ENCODE measurements around the gene AXIN1.
A peak's percentile ranks its signal among the peaks of the same experiment; 100 is the strongest.
"Not testable (repeated sequence)": the region's sequence is repeated elsewhere in the genome, so short reads cannot be mapped to it uniquely, and the experiment has no call there.

The AXIN1 gene, protein sequence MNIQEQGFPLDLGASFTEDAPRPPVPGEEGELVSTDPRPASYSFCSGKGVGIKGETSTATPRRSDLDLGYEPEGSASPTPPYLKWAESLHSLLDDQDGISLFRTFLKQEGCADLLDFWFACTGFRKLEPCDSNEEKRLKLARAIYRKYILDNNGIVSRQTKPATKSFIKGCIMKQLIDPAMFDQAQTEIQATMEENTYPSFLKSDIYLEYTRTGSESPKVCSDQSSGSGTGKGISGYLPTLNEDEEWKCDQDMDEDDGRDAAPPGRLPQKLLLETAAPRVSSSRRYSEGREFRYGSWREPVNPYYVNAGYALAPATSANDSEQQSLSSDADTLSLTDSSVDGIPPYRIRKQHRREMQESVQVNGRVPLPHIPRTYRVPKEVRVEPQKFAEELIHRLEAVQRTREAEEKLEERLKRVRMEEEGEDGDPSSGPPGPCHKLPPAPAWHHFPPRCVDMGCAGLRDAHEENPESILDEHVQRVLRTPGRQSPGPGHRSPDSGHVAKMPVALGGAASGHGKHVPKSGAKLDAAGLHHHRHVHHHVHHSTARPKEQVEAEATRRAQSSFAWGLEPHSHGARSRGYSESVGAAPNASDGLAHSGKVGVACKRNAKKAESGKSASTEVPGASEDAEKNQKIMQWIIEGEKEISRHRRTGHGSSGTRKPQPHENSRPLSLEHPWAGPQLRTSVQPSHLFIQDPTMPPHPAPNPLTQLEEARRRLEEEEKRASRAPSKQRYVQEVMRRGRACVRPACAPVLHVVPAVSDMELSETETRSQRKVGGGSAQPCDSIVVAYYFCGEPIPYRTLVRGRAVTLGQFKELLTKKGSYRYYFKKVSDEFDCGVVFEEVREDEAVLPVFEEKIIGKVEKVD

DNA sequence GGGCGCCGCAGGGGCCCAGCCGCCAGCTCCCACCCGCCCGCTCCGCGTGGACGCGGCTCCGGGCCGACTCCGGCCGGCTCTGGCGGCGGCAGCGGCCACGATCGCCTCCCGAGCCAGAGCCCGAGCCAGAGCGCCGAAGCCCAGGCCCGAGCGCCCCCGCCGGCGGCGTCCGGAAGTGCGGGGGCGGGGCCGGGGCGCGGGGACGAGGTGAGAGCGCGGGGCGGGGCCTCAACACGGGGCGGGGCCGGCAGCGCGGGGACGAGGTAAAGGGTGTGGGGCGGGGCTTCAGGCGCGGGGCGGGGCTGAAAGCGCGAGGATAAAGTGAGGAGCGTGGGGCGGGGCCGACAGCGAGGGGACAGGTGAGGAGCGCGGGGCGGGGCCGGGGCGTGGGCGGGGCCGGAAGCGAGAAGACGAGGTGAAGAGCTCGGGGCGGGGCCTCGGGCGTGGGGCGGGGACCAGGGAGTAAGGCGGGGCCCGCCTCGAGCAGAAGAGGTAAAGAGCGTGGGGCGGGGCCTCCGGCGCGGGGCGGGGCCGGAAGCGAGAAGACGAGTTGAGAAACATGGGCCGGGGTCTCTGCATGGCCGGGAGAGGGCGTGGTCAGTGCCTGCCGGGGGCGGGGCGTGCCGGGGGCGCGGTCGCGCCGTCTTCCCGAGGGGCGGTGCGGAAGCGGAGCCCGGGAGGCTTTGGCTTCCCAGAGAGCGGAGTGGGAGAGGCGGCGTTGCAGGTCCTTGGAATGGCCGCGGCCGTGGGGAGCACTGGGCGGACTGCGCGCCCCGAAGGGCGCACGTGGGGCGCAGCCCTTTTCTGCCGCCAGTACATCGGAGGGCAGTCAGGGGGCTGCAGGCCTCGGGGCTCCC, at the start of gene AXIN1:
AXIN1 (minus strand) TSS at position 177 of the 857 bp plus-strand sequence. CDS start 5,698 bp downstream, outside the sequence.
- DNase-seq (ENCODE audit: low spot score), result peak; percentile 95
- FAIRE-seq, result no peak

DNA sequence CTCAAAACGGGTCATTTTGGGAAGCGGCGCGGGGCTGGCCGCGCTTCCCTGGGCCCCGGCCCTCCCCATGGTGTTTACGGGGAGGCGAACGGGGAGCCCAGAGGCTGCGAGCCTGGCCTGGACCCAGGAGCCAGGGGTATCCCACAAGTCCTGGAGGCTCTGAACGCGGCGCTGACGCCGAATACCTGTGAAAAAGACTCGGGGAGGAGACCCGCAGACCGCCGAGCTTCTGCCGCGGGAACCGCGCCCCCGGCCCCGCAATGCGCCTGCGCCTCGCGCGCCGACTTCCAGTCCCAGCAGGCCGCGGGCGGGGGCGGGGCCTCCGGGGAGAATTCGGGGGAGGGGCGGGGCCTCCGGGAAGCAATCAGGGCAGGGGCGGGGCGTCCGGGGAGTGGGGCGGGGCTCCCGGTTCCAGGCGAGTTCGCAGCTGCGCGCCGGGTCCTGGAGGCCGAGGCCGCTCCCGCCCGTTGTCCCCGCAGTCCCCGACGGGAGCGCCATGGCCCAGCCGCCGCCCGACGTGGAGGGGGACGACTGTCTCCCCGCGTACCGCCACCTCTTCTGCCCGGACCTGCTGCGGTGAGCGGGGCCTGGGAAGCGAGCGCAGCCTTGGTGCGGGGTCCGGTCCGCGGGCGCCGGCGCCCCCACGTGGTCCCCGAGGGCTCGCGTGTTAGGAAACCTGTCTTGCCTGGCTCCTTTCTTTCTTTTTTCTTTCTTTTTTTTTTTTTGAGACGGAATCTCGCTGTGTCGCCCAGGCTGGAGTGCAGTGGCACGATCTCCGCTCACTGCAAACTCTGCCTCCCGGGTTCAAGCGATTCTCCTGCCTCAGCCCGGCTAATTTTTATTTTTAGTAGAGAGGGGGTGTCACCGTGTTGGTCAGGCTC, 49.2 kb upstream of the AXIN1 start, which contains the start of gene DECR2:
DECR2 (plus strand) TSS at position 418 of the 881 bp plus-strand sequence; CDS start at position 497, 79 bp downstream.
- FAIRE-seq (no peak), DNase-seq (ENCODE audit: low spot score) (peak; percentile 95)

DNA sequence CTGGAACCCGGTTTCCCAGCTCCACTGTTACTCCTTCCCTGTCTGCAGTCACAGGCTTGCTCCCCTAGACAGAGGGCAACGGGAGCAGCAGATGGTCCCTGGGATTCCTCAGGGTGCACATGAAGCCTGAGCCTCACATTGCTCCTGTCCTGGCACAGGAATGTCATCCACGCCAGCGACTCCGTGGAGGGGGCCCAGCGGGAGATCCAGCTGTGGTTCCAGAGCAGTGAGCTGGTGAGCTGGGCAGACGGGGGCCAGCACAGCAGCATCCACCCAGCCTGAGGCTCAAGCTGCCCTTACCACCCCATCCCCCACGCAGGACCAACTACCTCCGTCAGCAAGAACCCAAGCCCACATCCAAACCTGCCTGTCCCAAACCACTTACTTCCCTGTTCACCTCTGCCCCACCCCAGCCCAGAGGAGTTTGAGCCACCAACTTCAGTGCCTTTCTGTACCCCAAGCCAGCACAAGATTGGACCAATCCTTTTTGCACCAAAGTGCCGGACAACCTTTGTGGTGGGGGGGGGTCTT, 47.6 kb upstream of the AXIN1 start:
- FAIRE-seq (no peak), DNase-seq (ENCODE audit: low spot score) (no peak)

DNA sequence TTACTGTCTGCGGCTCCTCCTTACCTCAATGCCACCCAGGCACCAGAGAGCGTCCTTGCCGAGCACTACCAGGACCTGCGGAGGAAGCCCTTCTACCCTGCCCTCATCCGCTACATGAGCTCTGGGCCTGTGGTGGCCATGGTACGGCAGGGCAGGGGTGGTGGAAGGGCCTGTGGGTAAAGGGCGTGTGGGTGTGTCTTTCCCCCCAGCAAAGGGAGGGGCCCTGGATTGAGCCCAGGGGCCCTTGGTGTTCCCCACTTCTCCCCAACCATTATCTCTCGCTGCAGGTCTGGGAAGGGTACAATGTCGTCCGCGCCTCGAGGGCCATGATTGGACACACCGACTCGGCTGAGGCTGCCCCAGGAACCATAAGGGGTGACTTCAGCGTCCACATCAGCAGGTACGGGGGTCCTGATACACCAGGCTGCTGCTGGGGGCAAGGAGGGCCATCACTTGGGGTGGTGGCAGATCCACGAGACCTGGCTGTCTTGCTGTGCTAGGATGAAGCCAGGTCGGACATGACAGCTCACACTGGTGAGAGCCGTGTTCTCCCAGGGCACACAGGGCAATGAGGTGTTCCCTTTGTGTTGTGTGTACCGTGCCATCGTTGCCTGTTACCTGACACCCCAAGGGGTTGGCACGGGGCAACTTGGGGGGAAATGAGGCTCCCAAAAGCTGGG, 47.0 kb upstream of the AXIN1 start:
- FAIRE-seq (no peak), DNase-seq (ENCODE audit: low spot score) (no peak)

DNA sequence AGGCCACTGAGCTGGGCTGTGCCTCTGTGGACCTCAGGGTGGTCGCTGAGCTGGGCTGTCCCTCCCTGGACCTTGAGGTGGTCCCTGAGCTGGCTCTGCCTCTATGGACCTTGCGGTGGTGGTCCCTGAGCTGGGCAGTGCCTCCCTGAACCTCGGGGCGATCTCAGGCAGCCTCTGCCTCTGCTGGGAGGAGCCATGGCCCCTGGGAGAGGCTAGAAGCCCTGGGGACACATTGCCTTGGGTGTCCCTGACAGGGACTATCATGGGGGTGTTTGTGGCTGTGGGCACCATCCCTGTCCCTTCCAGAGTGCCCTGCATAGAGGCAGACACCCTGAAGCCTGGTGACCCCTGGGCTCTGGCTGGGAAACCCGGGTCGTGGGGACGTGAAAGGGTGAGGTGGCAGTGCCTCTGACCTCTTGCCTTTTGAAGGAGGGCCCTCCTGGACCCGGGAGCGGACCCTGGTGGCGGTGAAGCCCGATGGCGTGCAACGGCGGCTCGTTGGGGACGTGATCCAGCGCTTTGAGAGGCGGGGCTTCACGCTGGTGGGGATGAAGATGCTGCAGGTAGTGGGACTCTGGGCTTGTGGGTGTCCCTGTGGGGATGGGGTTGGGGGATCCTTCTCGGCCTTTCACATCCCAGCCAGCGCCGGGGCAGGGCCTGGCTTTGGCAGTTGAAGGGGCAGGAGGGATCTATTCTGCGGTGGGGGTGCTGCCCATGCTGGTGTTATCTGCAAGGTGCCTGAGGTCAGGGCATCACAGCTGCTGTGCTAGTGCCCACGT, 46.2 kb upstream of the AXIN1 start:
- FAIRE-seq (no peak), DNase-seq (ENCODE audit: low spot score) (no peak)

DNA sequence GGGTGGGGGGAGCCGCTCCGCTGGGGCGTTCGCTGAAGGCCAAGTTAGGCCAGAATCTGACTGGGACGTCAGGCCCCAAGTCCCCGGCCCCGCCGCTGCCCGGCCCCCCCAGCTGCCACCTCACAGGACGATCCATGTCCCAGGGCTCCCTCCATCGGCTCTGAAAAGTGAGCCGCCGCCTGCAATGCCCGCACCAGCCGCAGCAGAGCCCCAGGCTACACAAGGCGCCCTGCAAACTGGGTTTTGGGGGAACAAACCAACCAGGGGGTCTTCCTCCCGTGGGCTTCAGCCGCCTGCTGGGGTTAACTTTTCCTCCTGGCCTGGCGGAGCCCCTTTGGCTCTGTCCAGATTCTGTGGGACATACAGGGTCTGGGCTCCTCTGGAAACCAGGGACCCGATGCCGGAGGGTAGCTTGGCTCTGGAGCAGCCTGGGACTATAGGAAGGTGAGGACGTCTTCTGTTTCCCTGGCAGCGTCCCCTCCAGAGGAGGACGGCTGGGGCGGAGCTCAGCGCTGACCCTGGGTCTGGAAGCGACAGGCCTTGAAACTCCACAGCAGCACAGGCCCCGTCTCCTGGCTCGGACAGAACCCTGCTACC, 45.3 kb upstream of the AXIN1 start:
- DNase-seq (ENCODE audit: low spot score) (peak; percentile 84), FAIRE-seq (no peak)

DNA sequence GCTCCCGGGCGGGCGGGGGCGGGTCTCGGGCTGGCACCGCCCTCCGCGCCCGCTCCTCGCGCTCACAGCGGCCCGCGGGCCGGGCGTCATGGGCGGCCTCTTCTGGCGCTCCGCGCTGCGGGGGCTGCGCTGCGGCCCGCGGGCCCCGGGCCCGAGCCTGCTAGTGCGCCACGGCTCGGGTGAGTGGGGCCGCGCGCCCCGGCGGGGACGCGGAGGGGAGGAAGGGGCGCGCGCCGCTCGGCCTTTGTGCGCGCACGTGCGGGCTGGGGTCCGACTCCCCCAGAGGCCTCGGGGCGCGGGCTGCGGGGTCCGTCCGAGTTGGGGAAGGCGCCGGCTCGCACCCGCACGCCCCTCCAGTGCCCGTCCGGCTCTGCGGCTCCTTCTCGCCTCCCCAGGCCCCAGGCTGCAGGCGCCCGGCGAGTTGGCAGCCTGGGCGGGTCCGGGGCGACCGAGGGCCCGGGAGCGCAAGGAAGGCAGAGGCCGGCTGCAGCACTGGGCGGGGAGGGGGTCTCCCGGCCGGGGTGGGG, 44.7 kb upstream of the AXIN1 start, which contains the start of gene NME4:
NME4 (plus strand) TSS at position 65 of the 527 bp plus-strand sequence; CDS start at position 89, 24 bp downstream.
- DNase-seq (ENCODE audit: low spot score) (peak; percentile 67), FAIRE-seq (no peak)

DNA sequence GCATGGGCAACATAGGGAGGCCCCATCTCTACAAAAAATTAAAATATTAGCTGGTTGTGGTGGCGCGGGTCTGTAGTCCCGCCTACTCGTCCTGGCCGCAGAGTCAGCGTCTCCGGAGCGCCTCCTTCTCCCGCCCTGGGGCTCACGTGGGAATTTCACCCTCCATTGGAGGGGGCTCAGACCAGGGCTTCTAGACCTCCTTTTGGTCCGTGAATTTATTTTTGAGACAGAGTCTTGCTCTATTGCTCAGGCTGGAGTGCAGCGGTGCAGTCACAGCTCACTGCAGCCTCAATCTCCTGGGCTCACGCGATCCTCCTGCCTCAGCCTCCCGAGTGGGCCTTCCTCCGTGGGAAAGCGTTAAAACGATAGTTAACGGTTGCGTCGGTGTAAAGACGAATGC, 44.1 kb upstream of the AXIN1 start:
- peak; percentile 67 for DNase-seq (ENCODE audit: low spot score)

DNA sequence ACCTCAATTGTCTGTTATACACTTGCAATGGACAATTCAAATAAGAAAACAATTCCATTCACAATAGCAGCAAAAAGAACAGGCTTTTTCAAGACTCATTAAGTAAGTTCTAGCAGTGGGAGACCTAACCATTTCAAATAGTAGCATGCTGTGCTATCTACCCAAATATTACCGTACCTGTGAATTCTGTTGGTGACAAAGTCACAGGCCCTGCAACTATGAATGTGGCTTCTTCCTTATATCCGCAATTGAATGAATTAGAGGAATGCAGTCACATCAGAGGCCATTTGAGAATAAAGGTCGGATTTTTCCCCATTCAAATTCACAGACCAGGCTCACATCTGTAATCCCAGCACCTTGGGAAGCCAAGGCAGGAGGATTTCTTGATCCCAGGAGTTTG, 43.7 kb upstream of the AXIN1 start:
- FAIRE-seq (no peak), DNase-seq (ENCODE audit: low spot score) (no peak)

More for the DNA sequence above, 44.1 kb upstream of the AXIN1 start:
- no peak for FAIRE-seq

DNA sequence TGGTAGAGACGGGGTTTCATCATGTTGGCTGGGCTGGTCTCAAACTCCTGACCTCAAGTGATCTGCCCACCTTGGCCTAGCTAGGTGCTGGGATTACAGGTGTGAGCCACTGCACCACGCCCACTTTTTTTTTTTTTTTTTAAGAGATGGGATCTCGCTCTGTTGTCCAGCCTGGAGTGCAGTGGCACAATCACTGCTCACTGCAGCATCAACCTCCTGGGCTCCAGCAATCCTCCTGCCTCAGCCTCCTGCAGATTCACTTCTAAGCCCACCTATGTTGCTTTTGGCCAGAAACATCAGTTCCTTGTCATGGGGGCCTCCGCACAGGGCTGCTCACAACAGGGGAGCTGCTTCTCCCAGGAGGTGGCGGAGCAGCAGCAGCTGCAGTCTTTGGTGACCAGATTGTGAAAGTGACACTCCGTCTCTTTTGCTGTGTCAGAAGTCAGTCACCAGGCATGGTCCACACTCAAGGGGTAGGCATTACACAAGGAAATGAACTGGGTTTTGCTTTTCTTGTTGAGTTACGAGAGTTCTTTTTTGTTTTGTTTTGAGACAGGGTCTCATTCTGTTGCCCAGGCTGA, 40.0 kb upstream of the AXIN1 start:
- FAIRE-seq, result no peak
- DNase-seq (ENCODE audit: low spot score), result no peak

DNA sequence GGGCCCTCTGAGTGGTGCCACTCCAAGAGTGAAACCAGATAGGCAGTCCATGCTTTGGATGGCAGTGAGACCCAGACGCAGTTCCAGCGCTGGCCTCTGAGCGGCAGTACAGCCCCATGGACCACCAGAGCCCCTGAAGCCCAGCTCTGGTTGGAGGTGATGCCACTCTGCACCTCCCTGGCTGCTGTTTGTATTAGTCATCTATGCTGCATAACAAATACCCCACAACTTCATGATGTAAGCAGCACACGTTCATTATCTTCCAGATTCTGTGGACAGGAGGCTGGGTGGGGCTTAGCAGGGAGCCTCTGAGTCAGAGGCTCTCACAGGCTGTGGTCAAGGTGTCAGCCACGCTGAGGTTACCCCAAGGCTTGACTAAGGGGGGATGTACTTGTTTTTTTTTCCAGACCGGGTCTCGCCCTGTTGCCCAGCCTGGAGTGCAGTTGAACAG, 39.4 kb upstream of the AXIN1 start:
- DNase-seq (ENCODE audit: low spot score) (peak; percentile 43), FAIRE-seq (no peak)

DNA sequence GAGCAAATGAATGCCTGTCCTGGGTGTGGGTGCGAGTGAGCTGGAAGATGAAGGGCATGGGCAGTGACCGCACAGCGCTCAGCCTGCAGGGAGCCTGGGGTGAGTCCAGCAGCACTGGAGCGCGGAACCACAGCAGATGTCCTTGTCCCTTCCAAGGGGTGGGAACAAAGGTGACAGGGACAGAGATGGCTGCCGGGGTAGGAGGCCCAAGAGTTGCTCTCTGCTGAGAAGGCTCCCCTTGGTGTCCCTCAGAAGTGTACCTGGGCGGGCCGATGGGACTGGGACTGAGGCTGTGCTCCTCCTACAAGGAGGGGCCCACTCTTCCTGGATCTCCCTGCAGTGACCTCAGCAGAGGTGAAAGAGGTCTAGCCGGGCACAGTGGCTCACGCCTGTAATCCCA, 36.8 kb upstream of the AXIN1 start:
- FAIRE-seq, result no peak
- no peak for DNase-seq (ENCODE audit: low spot score)

DNA sequence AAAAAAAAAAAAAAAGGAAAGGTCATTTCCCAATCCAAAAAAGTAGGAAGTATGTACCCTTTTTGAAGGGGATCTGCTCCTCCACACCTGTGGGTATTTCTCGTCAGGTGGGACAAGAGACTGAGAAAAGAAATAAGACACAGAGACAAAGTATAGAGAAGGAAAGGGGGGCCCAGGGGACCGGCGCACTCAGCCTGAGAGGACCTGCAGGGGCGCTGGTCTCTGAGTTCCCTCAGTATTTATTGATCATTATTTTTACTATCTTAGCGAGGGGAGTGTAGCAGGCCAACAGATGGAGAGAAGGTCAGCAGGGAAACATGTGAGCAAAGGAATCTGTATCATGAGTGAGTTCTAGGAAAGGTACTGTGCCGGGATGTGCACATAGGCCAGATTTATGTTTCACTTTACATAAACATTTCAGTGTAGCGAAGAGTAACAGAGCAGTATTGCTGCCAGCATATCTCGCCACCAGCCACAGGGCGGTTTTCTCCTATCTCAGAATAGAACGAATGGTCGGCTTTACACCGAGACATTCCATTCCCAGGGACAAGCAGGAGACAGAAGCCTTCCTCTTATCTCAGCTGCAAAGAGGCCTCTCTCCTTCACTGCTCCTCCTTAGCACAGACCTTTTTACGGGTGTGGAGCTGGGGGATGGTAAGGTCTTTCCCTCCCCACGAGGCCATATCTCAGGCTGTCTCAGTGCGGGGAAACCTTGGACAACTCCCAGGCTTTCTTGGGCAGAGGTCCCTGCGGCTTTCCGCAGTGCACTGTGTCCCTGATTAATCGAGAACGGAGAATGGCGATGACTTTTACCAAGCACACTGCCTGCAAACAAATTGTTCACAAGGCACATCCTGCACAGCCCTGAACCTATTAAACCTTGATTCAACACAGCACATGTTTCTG, 35.5 kb upstream of the AXIN1 start:
- DNase-seq (ENCODE audit: low spot score); FAIRE-seq: not testable (repeated sequence)

DNA sequence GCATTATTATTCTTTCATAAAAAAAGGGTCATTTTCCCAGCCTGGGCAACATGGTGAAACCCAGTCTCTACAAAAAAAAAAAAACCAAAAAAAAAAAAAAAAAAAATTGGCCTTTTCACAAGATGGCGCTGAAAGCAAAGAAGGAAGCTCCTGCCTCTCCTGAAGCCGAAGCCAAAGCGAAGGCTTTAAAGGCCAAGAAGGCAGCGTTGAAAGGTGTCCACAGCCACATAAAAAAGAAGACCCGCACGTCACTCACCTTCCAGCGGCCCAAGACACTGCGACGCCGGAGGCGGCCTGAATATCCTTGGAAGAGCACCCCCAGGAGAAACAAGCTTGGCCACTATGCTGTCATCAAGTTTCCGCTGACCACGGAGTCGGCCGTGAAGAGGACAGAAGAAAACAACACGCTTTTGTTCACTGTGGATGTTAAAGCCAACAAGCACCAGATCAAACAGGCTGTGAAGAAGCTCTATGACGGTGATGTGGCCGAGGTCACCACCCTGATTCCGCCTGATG, 34.2 kb upstream of the AXIN1 start:
- FAIRE-seq, result no peak
- no peak for DNase-seq (ENCODE audit: low spot score)

DNA sequence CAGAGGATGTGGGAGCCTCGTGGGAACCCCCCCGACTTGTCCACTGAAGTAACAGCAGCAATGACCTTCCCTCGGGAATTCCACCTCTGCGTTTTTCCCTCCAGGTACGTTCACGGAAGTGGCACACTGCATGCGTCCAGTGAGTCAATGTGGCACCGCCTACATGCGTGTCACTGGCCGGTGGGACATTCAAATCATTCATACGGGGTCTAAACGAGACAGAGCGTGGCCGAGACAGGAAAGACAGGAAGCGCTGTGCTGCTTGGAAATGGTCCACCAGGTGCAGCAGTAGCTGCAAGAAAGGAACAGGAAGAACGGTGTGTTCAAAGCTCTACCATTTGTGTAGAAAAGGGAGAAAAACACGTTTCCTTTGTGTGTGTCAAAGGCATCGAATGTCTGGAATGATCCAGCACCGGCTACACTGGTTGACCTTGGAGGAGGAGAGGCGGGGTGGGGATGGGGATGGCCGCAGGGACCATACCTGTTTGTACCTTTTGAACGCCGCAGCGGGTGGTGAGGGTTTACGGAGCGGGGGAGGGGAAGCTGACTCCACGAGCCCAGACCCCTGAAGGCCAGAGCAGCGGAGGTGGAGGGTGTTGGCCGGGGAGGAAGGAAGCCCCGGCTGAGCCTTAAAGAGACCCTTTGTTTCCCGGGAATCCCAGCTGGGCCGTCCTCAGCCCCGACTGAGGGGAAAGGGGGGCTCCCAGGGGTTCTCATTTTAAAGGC, 31.0 kb upstream of the AXIN1 start:
- peak; percentile 37 for DNase-seq (ENCODE audit: low spot score)
- FAIRE-seq, result peak; percentile 53
